ENCODE measurements around the gene MRPL24. TPM values are rescaled to one million over a fixed set of nuclear protein-coding genes. Genes with fewer than 3 reads are reported as not detected.

MRPL24 gene
- total and polyA plus RNA-seq, 2 of the 13 experiments (the other 11 are each of a cell fraction or from before 2014, with no cell fraction given), result 38.1 to 42.9 TPM

- TF ChIP-seq ZNF615 (CRISPR knock-in tag; IDR thresholded peaks at IDR 0.05; ENCODE audit: borderline replicate concordance), result no peak
- TF ChIP-seq ZNF362 (CRISPR knock-in tag; IDR thresholded peaks at IDR 0.05; ENCODE audit: borderline replicate concordance), result peak; percentile 42; the same call in 1 of the 2 replicates
- peak; percentile 89 for TF ChIP-seq SRSF1 (optimal IDR thresholded peaks at IDR 0.05; ENCODE audit: low read depth, low read length)
- no peak for TF ChIP-seq ISX (CRISPR knock-in tag; conservative IDR thresholded peaks at IDR 0.05)
- TF ChIP-seq KDM5A (IDR thresholded peaks at IDR 0.05; ENCODE audit: borderline replicate concordance, low read length), result peak; percentile 91
- peak; percentile 85 for TF ChIP-seq MIER3 (CRISPR knock-in tag; IDR thresholded peaks at IDR 0.05; ENCODE audit: borderline replicate concordance)
- no peak for TF ChIP-seq ZNF367 (CRISPR knock-in tag; IDR thresholded peaks at IDR 0.05; ENCODE audit: borderline replicate concordance)
- peak; percentile 98 for TF ChIP-seq THAP11 (CRISPR knock-in tag; IDR thresholded peaks at IDR 0.05)
- TF ChIP-seq MIXL1 (CRISPR knock-in tag; IDR thresholded peaks at IDR 0.05), result peak; percentile 52; the same call in 1 of the 2 replicates
- TF ChIP-seq CENPBD1 (CRISPR knock-in tag; IDR thresholded peaks at IDR 0.05; ENCODE audit: borderline replicate concordance, low read depth), result no peak
- no peak for TF ChIP-seq DZIP1 (CRISPR knock-in tag; IDR thresholded peaks at IDR 0.05)
- no peak for TF ChIP-seq HHEX (CRISPR knock-in tag; IDR thresholded peaks at IDR 0.05)
- no peak for TF ChIP-seq JDP2 (CRISPR knock-in tag; IDR thresholded peaks at IDR 0.05; ENCODE audit: borderline replicate concordance)
- no peak for TF ChIP-seq AKAP8 (CRISPR knock-in tag; IDR thresholded peaks at IDR 0.05)
- peak; percentile 50 for TF ChIP-seq ZNF639 (CRISPR knock-in tag; conservative IDR thresholded peaks at IDR 0.05)
- TF ChIP-seq ZSCAN22 (CRISPR knock-in tag; IDR thresholded peaks at IDR 0.05), result no peak
- TF ChIP-seq CREM (IDR thresholded peaks at IDR 0.05), result peak; percentile 100
- TF ChIP-seq CREM (CRISPR knock-in tag; IDR thresholded peaks at IDR 0.05), result 0 out of 2 replicates have a peak, but pooled peaks have one; percentile 21
- TF ChIP-seq KAT8 (CRISPR knock-in tag; IDR thresholded peaks at IDR 0.05), result peak; percentile 89
- TF ChIP-seq ZSCAN29 (CRISPR knock-in tag; conservative IDR thresholded peaks at IDR 0.05), result no peak
- TF ChIP-seq CHD4 (IDR thresholded peaks at IDR 0.05; ENCODE audit: borderline replicate concordance, low read length), result no peak
- TF ChIP-seq ZFY (CRISPR knock-in tag; IDR thresholded peaks at IDR 0.05), result peak; percentile 100
- peak; percentile 79 for TF ChIP-seq TAF1 (CRISPR knock-in tag; IDR thresholded peaks at IDR 0.05)
- no peak for TF ChIP-seq GTF3A (CRISPR knock-in tag; conservative IDR thresholded peaks at IDR 0.05)
- no peak for TF ChIP-seq CREBL2 (CRISPR knock-in tag; IDR thresholded peaks at IDR 0.05; ENCODE audit: borderline replicate concordance)
- no peak for TF ChIP-seq ZNF562 (CRISPR knock-in tag; IDR thresholded peaks at IDR 0.05; ENCODE audit: borderline replicate concordance)
These were observed 26.4 kb upstream of the MRPL24 start, which contains the start of gene PRCC (continued) for GRCh38 chr1:156767101-156767878.

Data from HepG2 (cell line).